Stomach (tissue), 9 donors: ENCODE results near the gene ADORA1. TPM values are rescaled to one million over a fixed set of nuclear protein-coding genes. Genes with fewer than 3 reads are reported as not detected.

Experiments
- DNase-seq, 2 donors: peaks; one replicate each; pipeline versions ENCODE4 v3.0.0 to v3.0.0-alpha.2; 2013 to 2019
- H3K27ac ChIP-seq, 5 donors: fragments of 200-600 bp in 4 of 5; sonication (generic) in 4 of 5; one replicate each; pipeline ENCODE4 v1.5.1; 2013 to 2019; ENCODE audit warnings: mild to moderate bottlenecking in 1 of 5, moderate library complexity in 1 of 5
- H3K27me3 ChIP-seq, 3 donors: fragments of 200-600 bp; sonication (generic); one replicate each; pipeline ENCODE4 v1.5.1; 2017 to 2019; ENCODE audit warnings: mixed run types in 1 of 3
- H3K36me3 ChIP-seq, 4 donors: fragments of 200-600 bp; sonication (generic); 1 replicate in 3 of 4; 2 replicates in 1 of 4; pipeline ENCODE4 v1.5.1; 2016 to 2019
- H3K4me1 ChIP-seq, 4 donors: fragments of 200-600 bp; sonication (generic); one replicate each; pipeline ENCODE4 v1.5.1; 2016 to 2019
- H3K4me3 ChIP-seq, 4 donors: fragments of 200-600 bp; sonication (generic) in 3 of 4; one replicate each; pipeline ENCODE4 v1.5.1; 2016 to 2019; ENCODE audit warnings: mild to moderate bottlenecking in 1 of 4
- H3K9me3 ChIP-seq, 4 donors: fragments of 200-600 bp; sonication (generic); one replicate each; pipeline ENCODE4 v1.5.1; 2016 to 2019
- EP300 ChIP-seq: sonication (generic); formaldehyde crosslinking; IDR thresholded peaks from one replicate; pipeline ENCODE4 v1.6.1; 2017; ENCODE audit warnings: antibody characterized with exemption
- POLR2A ChIP-seq, 4 donors: fragments of 450-650 bp; IDR thresholded peaks; one replicate each; pipeline ENCODE4 v1.6.1; 2016; ENCODE audit warnings: antibody characterized with exemption in 4 of 4, control low read depth in 2 of 4, mild to moderate bottlenecking in 1 of 4, moderate library complexity in 1 of 4
- POLR2AphosphoS5 ChIP-seq, 3 donors: sonication (generic); formaldehyde crosslinking; IDR thresholded peaks; one replicate each; pipeline ENCODE4 v1.6.1; 2016; ENCODE audit warnings: antibody characterized with exemption in 3 of 3
- WGBS, 5 donors: extraction: QIAGEN DNeasy Blood & Tissue Kit in 3 of 5; methylation state at CpG; one replicate each; pipeline versions ENCODE4 v1.1.5 to v1.1.7; 2013 to 2018; 5-methylcytosine and 5-hydroxymethylcytosine counted together
- intact Hi-C: fragments of 100-400 bp; cut with DNase I; formaldehyde crosslinking; loops from one replicate; pipeline ENCODE4 v1.15.1; 2023; ENCODE audit warnings: low total_unique reads
- polyA plus RNA-seq, 3 donors: library from polyadenylated mRNA; stranded (reverse); fragments of 200-250 nt; gene quantifications; one replicate each; pipeline ENCODE4 v1.2.3, GENCODE V29; 2013
- total RNA-seq, 5 donors: library from RNA; depleted of rRNA; stranded (reverse); fragments of >200 nt; gene quantifications; one replicate each; pipeline versions ENCODE4 v1.1.0 to v1.2.3, GENCODE V29; 2014 to 2016
- TF ChIP-seq, protein P1 (sequence below), 7 experiments: fragments of 450-650 bp in 4 of 7; fragments of 200-600 bp in 3 of 7; sonication (generic) in 3 of 7; IDR thresholded peaks; one replicate each; pipeline ENCODE4 v1.5.1; 2016 to 2019; ENCODE audit warnings: antibody characterized with exemption in 7 of 7, control low read depth in 2 of 7, mild to moderate bottlenecking in 1 of 7
- donor health status: healthy with polysubstance abuse.
- donor health status: Bipolar disorder and iron deficiency.
- donor health status: healthy.

The ADORA1 gene
- total and polyA plus RNA-seq, 8 donors: 0.18 to 4.2 (median 2.1) TPM; not detected in 2

- no peak overlapping the region for H3K27ac ChIP-seq
- H3K9me3 ChIP-seq: no peaks in the 10 kb centered on the region
- intact Hi-C loops: no loop called here
- H3K27me3 ChIP-seq: peaks cover 0 to 6% (median 0%) of the 10 kb centered on the region in 3 donors
- no peak overlapping the region for H3K4me3 ChIP-seq
- DNase-seq: no peak
- TF ChIP-seq EP300 (no peak), POLR2A (IDR thresholded peaks at IDR 0.05) (no peak), POLR2AphosphoS5 (IDR thresholded peaks at IDR 0.05) (no peak)
- TF ChIP-seq, protein P1, sequence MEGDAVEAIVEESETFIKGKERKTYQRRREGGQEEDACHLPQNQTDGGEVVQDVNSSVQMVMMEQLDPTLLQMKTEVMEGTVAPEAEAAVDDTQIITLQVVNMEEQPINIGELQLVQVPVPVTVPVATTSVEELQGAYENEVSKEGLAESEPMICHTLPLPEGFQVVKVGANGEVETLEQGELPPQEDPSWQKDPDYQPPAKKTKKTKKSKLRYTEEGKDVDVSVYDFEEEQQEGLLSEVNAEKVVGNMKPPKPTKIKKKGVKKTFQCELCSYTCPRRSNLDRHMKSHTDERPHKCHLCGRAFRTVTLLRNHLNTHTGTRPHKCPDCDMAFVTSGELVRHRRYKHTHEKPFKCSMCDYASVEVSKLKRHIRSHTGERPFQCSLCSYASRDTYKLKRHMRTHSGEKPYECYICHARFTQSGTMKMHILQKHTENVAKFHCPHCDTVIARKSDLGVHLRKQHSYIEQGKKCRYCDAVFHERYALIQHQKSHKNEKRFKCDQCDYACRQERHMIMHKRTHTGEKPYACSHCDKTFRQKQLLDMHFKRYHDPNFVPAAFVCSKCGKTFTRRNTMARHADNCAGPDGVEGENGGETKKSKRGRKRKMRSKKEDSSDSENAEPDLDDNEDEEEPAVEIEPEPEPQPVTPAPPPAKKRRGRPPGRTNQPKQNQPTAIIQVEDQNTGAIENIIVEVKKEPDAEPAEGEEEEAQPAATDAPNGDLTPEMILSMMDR (IDR thresholded peaks at IDR 0.05): no peak
- no peaks in the 10 kb centered on the region for H3K36me3 ChIP-seq
- H3K4me1 ChIP-seq: peaks cover 0 to 21% (median 7%) of the 10 kb centered on the region in 4 donors
- WGBS, 5 donors: 64 to 82% (median 74%) methylated on average over 8 to 10 of the region's 10 CpGs
These were observed 54.3 kb downstream of the ADORA1 start for GRCh38 chr1:203181586-203182386.

- Histone ChIP-seq H3K27ac (no peak overlapping the region), H3K27me3 (peaks cover 0 to 6% (median 0%) of the 10 kb centered on the region in 3 donors), H3K4me3 (no peak overlapping the region), H3K9me3 (no peaks in the 10 kb centered on the region), H3K4me1 (peaks cover 0 to 21% (median 11%) of the 10 kb centered on the region in 4 donors), H3K36me3 (no peaks in the 10 kb centered on the region)
- 91 to 96% (median 93%) methylated on average over 7 of the region's 7 CpGs for WGBS, 5 donors
- intact Hi-C loops: no loop called here
- DNase-seq: no peak
- TF ChIP-seq POLR2A (IDR thresholded peaks at IDR 0.05) (no peak), EP300 (no peak), POLR2AphosphoS5 (IDR thresholded peaks at IDR 0.05) (no peak)
- TF ChIP-seq, protein P1 (IDR thresholded peaks at IDR 0.05): no peak
These were observed 54.9 kb downstream of the ADORA1 start for GRCh38 chr1:203182387-203182953.

DNA sequence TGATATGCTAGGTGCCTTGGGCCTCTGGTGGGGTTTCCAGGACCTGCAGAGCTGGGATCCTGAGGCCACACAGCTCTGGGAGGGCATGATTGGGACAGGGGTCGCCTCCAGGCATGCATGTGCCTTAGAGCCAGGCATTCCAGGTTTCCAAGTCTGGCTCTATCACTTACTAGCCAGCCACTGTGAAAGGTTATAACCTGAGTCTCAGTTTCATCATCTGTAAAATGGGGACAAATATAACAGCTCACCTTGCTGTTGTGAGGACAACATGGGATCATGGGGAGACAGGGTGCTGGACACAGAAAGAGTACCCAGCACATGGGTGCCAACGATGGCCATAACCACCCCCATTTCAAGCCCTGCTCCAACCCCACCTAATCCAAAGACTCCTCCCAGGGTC is 56.3 kb downstream of the ADORA1 start:
- Histone ChIP-seq H3K4me3 (no peak overlapping the region), H3K27me3 (peaks cover 0 to 6% (median 0%) of the 10 kb centered on the region in 3 donors), H3K4me1 (peaks cover 0 to 23% (median 12%) of the 10 kb centered on the region in 4 donors), H3K36me3 (no peaks in the 10 kb centered on the region), H3K9me3 (no peaks in the 10 kb centered on the region), H3K27ac (no peak overlapping the region)
- DNase-seq: no peak
- TF ChIP-seq POLR2A (IDR thresholded peaks at IDR 0.05): no peak
- TF ChIP-seq EP300: no peak
- TF ChIP-seq POLR2AphosphoS5 (IDR thresholded peaks at IDR 0.05): no peak
- TF ChIP-seq, protein P1 (IDR thresholded peaks at IDR 0.05): no peak
- 76 to 89% (median 86%) methylated on average over 2 of the region's 2 CpGs for WGBS, 5 donors
- intact Hi-C loops: no loop called here

- H3K27ac ChIP-seq: no peak overlapping the region
- H3K9me3 ChIP-seq: no peaks in the 10 kb centered on the region
- no peak overlapping the region for H3K4me3 ChIP-seq
- no peaks in the 10 kb centered on the region for H3K36me3 ChIP-seq
- H3K27me3 ChIP-seq: peaks cover 0 to 6% (median 0%) of the 10 kb centered on the region in 3 donors
- intact Hi-C loops: no loop called here
- 70 to 98% (median 90%) methylated on average over 4 of the region's 4 CpGs for WGBS, 5 donors
- TF ChIP-seq, protein P1 (IDR thresholded peaks at IDR 0.05): no peak
- TF ChIP-seq POLR2A (IDR thresholded peaks at IDR 0.05) (no peak), POLR2AphosphoS5 (IDR thresholded peaks at IDR 0.05) (no peak), EP300 (no peak)
- H3K4me1 ChIP-seq: peaks cover 0 to 23% (median 12%) of the 10 kb centered on the region in 4 donors
- no peak for DNase-seq
These were observed 56.9 kb downstream of the ADORA1 start for GRCh38 chr1:203184467-203184866.
